GM21526 (cell line): ENCODE results near the gene ALPP.
"Not testable (repeated sequence)": the region's sequence is repeated elsewhere in the genome, so short reads cannot be mapped to it uniquely, and the experiment has no call there.

Source experiments
- ATAC-seq: cut with Tn5 transposase; IDR thresholded peaks from one replicate; pipeline ENCODE4 v1.9.1; 2021; ENCODE audit warnings: moderate library complexity; ENCODE audit not compliant: unreplicated experiment, low FRiP score

ALPP gene

GRCh38 chr2:232363064-232363783 is 15.3 kb upstream of the ALPP start:
- ATAC-seq: not testable (repeated sequence)

- no peak for ATAC-seq
Observed at GRCh38 chr2:232363784-232364615, 14.6 kb upstream of the ALPP start.

- ATAC-seq: not testable (repeated sequence)
Observed at GRCh38 chr2:232364806-232365594, 13.6 kb upstream of the ALPP start.

GRCh38 chr2:232365621-232366321 is 12.8 kb upstream of the ALPP start:
- ATAC-seq: no peak

GRCh38 chr2:232366461-232366860 is 12.1 kb upstream of the ALPP start:
- ATAC-seq: not testable (repeated sequence)

GRCh38 chr2:232367016-232367415 is 11.5 kb upstream of the ALPP start:
- no peak for ATAC-seq

- ATAC-seq: no peak
Observed at GRCh38 chr2:232367591-232368233, 10.8 kb upstream of the ALPP start.

GRCh38 chr2:232368311-232368731 is 10.2 kb upstream of the ALPP start:
- ATAC-seq: no peak

GRCh38 chr2:232369126-232369951 is 9.2 kb upstream of the ALPP start:
- no peak for ATAC-seq

- ATAC-seq: not testable (repeated sequence)
Observed at GRCh38 chr2:232370007-232370406, 8.5 kb upstream of the ALPP start.

- ATAC-seq: no peak
Observed at GRCh38 chr2:232372231-232373208, 6.0 kb upstream of the ALPP start.

- no peak for ATAC-seq
Observed at GRCh38 chr2:232374356-232374755, 4.2 kb upstream of the ALPP start.

- ATAC-seq: no peak
Observed at GRCh38 chr2:232375164-232375563, 3.4 kb upstream of the ALPP start.

- no peak for ATAC-seq
Observed at GRCh38 chr2:232376260-232376659, 2.3 kb upstream of the ALPP start.

- ATAC-seq: no peak
Observed at GRCh38 chr2:232376713-232377112, 1.8 kb upstream of the ALPP start.

- ATAC-seq: no peak
Observed at GRCh38 chr2:232377319-232377718, 1.2 kb upstream of the ALPP start.

- no peak for ATAC-seq
Observed at GRCh38 chr2:232377841-232378734, 463 bp upstream of the ALPP start.
